H7 (cell line): ENCODE data around the gene CX3CR1. TPM values are rescaled to one million over a fixed set of nuclear protein-coding genes. Genes with fewer than 3 reads are reported as not detected.
A peak's percentile ranks its signal among the peaks of the same experiment; 100 is the strongest.

Source experiments
- DNase-seq: peaks from one replicate; pipeline ENCODE4 v3.0.0; 2012
- H3K27me3 ChIP-seq: 2 replicates; pipeline ENCODE4 v1.6.0; 2011; ENCODE audit warnings: mild to moderate bottlenecking, low read length; ENCODE audit not compliant: control insufficient read depth, insufficient read depth
- H3K36me3 ChIP-seq: replicated peaks from 2 replicates; pipeline ENCODE4 v1.5.1; 2011; ENCODE audit warnings: low read length; ENCODE audit not compliant: control insufficient read depth, insufficient read depth
- H3K4me3 ChIP-seq: 2 replicates; pipeline ENCODE4 v1.5.1; 2011; ENCODE audit warnings: low read depth, mild to moderate bottlenecking, control low read depth, low read length, moderate library complexity; ENCODE audit not compliant: insufficient read depth
- total RNA-seq: library from RNA; depleted of rRNA; stranded (reverse); fragments of >200 nt; shearing (Covaris generic); gene quantifications from 2 replicates; pipeline ENCODE4 v1.2.3, GENCODE V29; 2014

Gene CX3CR1
- total RNA-seq, 1 experiment from 2014 or later = 0.03 TPM

GRCh38 chr3:39302178-39302577 lies 22.3 kb upstream of the CX3CR1 start:
- no peaks in the 10 kb centered on the region for H3K36me3 ChIP-seq
- DNase-seq = no peak
- H3K27me3 ChIP-seq = no peaks in the 10 kb centered on the region
- H3K4me3 ChIP-seq = no peak overlapping the region

GRCh38 chr3:39299279-39299678 lies 19.4 kb upstream of the CX3CR1 start:
- no peaks in the 10 kb centered on the region for H3K27me3 ChIP-seq
- no peak overlapping the region for H3K4me3 ChIP-seq
- DNase-seq = no peak
- H3K36me3 ChIP-seq = no peaks in the 10 kb centered on the region

GRCh38 chr3:39296197-39297077 lies 16.6 kb upstream of the CX3CR1 start:
- no peak overlapping the region for H3K4me3 ChIP-seq
- no peaks in the 10 kb centered on the region for H3K36me3 ChIP-seq
- DNase-seq = no peak
- H3K27me3 ChIP-seq = no peaks in the 10 kb centered on the region

- no peaks in the 10 kb centered on the region for H3K36me3 ChIP-seq
- H3K4me3 ChIP-seq = no peak overlapping the region
- no peaks in the 10 kb centered on the region for H3K27me3 ChIP-seq
- DNase-seq = no peak
Measured at GRCh38 chr3:39295184-39295775, 15.4 kb upstream of the CX3CR1 start.

GRCh38 chr3:39294446-39295183 lies 14.8 kb upstream of the CX3CR1 start:
- H3K27me3 ChIP-seq = no peaks in the 10 kb centered on the region
- DNase-seq = no peak
- H3K36me3 ChIP-seq = no peaks in the 10 kb centered on the region
- H3K4me3 ChIP-seq = no peak overlapping the region

- H3K27me3 ChIP-seq = no peaks in the 10 kb centered on the region
- no peak for DNase-seq
- no peaks in the 10 kb centered on the region for H3K36me3 ChIP-seq
Measured at GRCh38 chr3:39292961-39293360, 13.1 kb upstream of the CX3CR1 start.

GRCh38 chr3:39291903-39292329 lies 12.1 kb upstream of the CX3CR1 start:
- peak; percentile 83 for DNase-seq

More at GRCh38 chr3:39292961-39293360, 13.1 kb upstream of the CX3CR1 start:
- no peak overlapping the region for H3K4me3 ChIP-seq

GRCh38 chr3:39290255-39290654 lies 10.4 kb upstream of the CX3CR1 start:
- Histone ChIP-seq H3K4me3 (no peak overlapping the region), H3K36me3 (no peaks in the 10 kb centered on the region), H3K27me3 (no peaks in the 10 kb centered on the region)
- DNase-seq = no peak

More at GRCh38 chr3:39291903-39292329, 12.1 kb upstream of the CX3CR1 start:
- H3K27me3 ChIP-seq = no peaks in the 10 kb centered on the region
- H3K36me3 ChIP-seq = no peaks in the 10 kb centered on the region
- no peak overlapping the region for H3K4me3 ChIP-seq

GRCh38 chr3:39289107-39289506 lies 9.3 kb upstream of the CX3CR1 start:
- no peak overlapping the region for H3K4me3 ChIP-seq
- no peaks in the 10 kb centered on the region for H3K36me3 ChIP-seq

GRCh38 chr3:39288300-39288808 lies 8.5 kb upstream of the CX3CR1 start:
- Histone ChIP-seq H3K4me3 (no peak overlapping the region), H3K36me3 (no peaks in the 10 kb centered on the region), H3K27me3 (no peaks in the 10 kb centered on the region)
- peak; percentile 95 for DNase-seq

More at GRCh38 chr3:39289107-39289506, 9.3 kb upstream of the CX3CR1 start:
- H3K27me3 ChIP-seq = no peaks in the 10 kb centered on the region
- DNase-seq = no peak

- no peaks in the 10 kb centered on the region for H3K27me3 ChIP-seq
- no peak for DNase-seq
Measured at GRCh38 chr3:39287216-39288164, 7.7 kb upstream of the CX3CR1 start.

GRCh38 chr3:39286771-39287170 lies 6.9 kb upstream of the CX3CR1 start:
- no peaks in the 10 kb centered on the region for H3K36me3 ChIP-seq
- no peaks in the 10 kb centered on the region for H3K27me3 ChIP-seq
- DNase-seq = no peak
- no peak overlapping the region for H3K4me3 ChIP-seq

More at GRCh38 chr3:39287216-39288164, 7.7 kb upstream of the CX3CR1 start:
- H3K4me3 ChIP-seq = no peak overlapping the region
- no peaks in the 10 kb centered on the region for H3K36me3 ChIP-seq

GRCh38 chr3:39285332-39285731 lies 5.5 kb upstream of the CX3CR1 start:
- Histone ChIP-seq H3K4me3 (no peak overlapping the region), H3K27me3 (no peaks in the 10 kb centered on the region), H3K36me3 (no peaks in the 10 kb centered on the region)
- DNase-seq = no peak
